Tibial nerve (tissue), 4 donors: ENCODE measurements around the gene BCL2A1. TPM values are rescaled to one million over a fixed set of nuclear protein-coding genes. Genes with fewer than 3 reads are reported as not detected.
"Not testable (repeated sequence)": the region's sequence is repeated elsewhere in the genome, so short reads cannot be mapped to it uniquely, and the experiment has no call there.

Source experiments
- DNase-seq, 2 donors: peaks; one replicate each; pipeline ENCODE4 v3.0.0-alpha.2; 2019; ENCODE audit warnings: low spot score in 2 of 2
- H3K27ac ChIP-seq, 4 donors: fragments of 200-600 bp; sonication (generic) in 3 of 4; one replicate each; pipeline ENCODE4 v1.5.1; 2017 to 2019; ENCODE audit warnings: mild to moderate bottlenecking in 1 of 4
- H3K27me3 ChIP-seq, 2 donors: fragments of 200-600 bp; sonication (generic) in 1 of 2; one replicate each; pipeline versions ENCODE4 v1.5.1 to v1.6.0; 2017 to 2019
- H3K36me3 ChIP-seq, 3 donors: fragments of 200-600 bp; sonication (generic); one replicate each; pipeline ENCODE4 v1.5.1; 2018 to 2019
- H3K4me1 ChIP-seq, 4 donors: fragments of 200-600 bp; sonication (generic) in 3 of 4; one replicate each; pipeline ENCODE4 v1.5.1; 2017 to 2019
- H3K4me3 ChIP-seq, 4 donors: fragments of 200-600 bp; sonication (generic) in 3 of 4; one replicate each; pipeline ENCODE4 v1.5.1; 2017 to 2019; ENCODE audit warnings: mild to moderate bottlenecking in 1 of 4, moderate library complexity in 1 of 4
- H3K9me3 ChIP-seq, 4 donors: fragments of 200-600 bp; sonication (generic) in 3 of 4; one replicate each; pipeline ENCODE4 v1.5.1; 2017 to 2019
- EP300 ChIP-seq, 2 donors: sonication (generic); formaldehyde crosslinking; IDR thresholded peaks; one replicate each; pipeline ENCODE4 v1.6.1; 2017; ENCODE audit warnings: antibody characterized with exemption in 2 of 2, mild to moderate bottlenecking in 1 of 2
- POLR2A ChIP-seq, 2 donors: fragments of 450-650 bp; IDR thresholded peaks; one replicate each; pipeline ENCODE4 v1.6.1; 2017; ENCODE audit warnings: antibody characterized with exemption in 2 of 2, mild to moderate bottlenecking in 2 of 2, moderate library complexity in 2 of 2
- WGBS, 2 donors: methylation state at CpG; one replicate each; pipeline ENCODE4 v1.1.5; 2018; 5-methylcytosine and 5-hydroxymethylcytosine counted together
- total RNA-seq, 4 donors: library from RNA; depleted of rRNA; stranded (reverse); fragments of >200 nt; gene quantifications; one replicate each; pipeline ENCODE4 v1.1.0, GENCODE V29; 2016
- TF ChIP-seq, protein P1 (sequence below), 5 experiments: fragments of 200-600 bp in 3 of 5; fragments of 450-650 bp in 2 of 5; sonication (generic) in 3 of 5; IDR thresholded peaks; one replicate each; pipeline ENCODE4 v1.5.1; 2016 to 2019; ENCODE audit warnings: antibody characterized with exemption in 5 of 5, mild to moderate bottlenecking in 3 of 5, moderate library complexity in 2 of 5

BCL2A1 gene
- total RNA-seq, 4 donors from 2014 or later: 0.59 to 2.1 (median 1.3) TPM; not detected in 1

DNA sequence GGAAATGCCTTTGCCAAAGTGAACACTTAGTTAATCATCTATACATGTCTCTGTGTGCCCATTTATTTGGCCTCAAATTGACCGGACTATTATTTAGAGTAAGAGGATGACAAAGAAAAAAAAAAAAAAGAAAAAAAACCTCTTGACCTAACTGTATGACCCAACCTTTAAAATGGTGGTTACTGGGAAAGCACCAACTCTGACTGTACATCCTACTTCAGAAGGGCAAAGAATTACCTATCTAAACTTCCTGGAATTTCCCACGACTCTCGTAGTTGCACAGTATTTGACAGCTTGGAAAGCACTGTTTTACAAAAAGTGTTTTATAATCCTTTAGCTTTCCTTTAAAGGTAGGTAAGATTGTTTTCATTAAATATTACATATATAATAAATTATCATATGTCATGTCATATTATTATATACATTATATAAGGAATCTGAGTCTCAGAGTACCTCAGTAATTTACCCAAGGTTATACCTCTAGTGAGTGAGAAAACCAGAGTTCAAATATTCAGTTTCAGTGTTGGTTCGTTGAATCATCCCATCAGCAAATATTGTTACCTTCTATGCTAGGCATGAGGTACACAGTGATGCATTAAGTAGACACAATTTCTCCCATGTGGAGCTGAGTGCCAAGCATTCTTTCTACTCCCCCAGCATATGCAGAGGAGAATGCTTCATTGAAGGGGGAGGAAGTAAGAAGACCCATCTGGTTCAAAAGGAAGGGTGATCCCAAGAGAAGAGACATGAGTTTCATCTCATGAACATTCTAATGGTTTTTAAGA lies 5.0 kb downstream of the BCL2A1 start:
- Histone ChIP-seq H3K36me3 (no peaks in the 10 kb centered on the region), H3K27me3 (no peaks in the 10 kb centered on the region), H3K4me3 (no peak overlapping the region), H3K4me1 (peaks cover 0 to 9% (median 0%) of the 10 kb centered on the region in 4 donors), H3K9me3 (no peaks in the 10 kb centered on the region), H3K27ac (no peak overlapping the region)
- 80 to 84% methylated on average over 4 of the region's 4 CpGs for WGBS, 2 donors
- TF ChIP-seq POLR2A (IDR thresholded peaks at IDR 0.05) (no peak), EP300 (IDR thresholded peaks at IDR 0.05) (no peak)
- TF ChIP-seq, protein P1, sequence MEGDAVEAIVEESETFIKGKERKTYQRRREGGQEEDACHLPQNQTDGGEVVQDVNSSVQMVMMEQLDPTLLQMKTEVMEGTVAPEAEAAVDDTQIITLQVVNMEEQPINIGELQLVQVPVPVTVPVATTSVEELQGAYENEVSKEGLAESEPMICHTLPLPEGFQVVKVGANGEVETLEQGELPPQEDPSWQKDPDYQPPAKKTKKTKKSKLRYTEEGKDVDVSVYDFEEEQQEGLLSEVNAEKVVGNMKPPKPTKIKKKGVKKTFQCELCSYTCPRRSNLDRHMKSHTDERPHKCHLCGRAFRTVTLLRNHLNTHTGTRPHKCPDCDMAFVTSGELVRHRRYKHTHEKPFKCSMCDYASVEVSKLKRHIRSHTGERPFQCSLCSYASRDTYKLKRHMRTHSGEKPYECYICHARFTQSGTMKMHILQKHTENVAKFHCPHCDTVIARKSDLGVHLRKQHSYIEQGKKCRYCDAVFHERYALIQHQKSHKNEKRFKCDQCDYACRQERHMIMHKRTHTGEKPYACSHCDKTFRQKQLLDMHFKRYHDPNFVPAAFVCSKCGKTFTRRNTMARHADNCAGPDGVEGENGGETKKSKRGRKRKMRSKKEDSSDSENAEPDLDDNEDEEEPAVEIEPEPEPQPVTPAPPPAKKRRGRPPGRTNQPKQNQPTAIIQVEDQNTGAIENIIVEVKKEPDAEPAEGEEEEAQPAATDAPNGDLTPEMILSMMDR (IDR thresholded peaks at IDR 0.05): no peak
- DNase-seq: no peak

DNA sequence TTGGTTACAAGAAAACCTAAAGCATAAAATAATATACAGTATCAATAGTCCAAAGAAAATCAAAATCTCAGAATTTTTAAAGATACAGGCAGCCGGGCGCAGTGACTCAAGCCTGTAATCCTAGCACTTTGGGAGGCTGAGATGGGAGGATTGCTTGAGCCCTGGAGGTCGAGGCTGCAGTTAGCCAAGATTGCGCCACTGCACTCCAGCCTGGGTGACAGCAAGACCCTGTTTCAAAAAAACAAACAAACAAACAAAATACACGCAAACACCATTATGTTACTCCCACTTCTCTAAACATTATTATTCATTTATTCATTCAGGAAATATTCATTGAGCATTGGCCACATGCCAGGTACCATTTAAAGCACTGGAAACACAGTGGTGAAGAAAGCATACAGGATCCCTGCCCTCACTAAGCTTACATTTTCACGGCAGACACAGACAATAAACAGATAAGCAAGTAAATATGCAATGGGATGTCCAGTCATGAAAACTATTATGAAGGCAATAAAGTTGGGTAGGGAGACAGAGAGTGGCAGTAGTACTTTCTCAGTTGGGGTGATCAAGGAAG lies 6.7 kb downstream of the BCL2A1 start:
- no peak for DNase-seq
- Histone ChIP-seq H3K36me3 (no peaks in the 10 kb centered on the region), H3K4me3 (no peak overlapping the region), H3K9me3 (no peaks in the 10 kb centered on the region), H3K4me1 (no peaks in the 10 kb centered on the region), H3K27ac (no peak overlapping the region), H3K27me3 (no peaks in the 10 kb centered on the region)
- TF ChIP-seq, protein P1 (IDR thresholded peaks at IDR 0.05): no peak
- TF ChIP-seq EP300 (IDR thresholded peaks at IDR 0.05) (no peak), POLR2A (IDR thresholded peaks at IDR 0.05) (no peak)
- WGBS, 2 donors: 86 to 88% methylated on average over 6 of the region's 6 CpGs

DNA sequence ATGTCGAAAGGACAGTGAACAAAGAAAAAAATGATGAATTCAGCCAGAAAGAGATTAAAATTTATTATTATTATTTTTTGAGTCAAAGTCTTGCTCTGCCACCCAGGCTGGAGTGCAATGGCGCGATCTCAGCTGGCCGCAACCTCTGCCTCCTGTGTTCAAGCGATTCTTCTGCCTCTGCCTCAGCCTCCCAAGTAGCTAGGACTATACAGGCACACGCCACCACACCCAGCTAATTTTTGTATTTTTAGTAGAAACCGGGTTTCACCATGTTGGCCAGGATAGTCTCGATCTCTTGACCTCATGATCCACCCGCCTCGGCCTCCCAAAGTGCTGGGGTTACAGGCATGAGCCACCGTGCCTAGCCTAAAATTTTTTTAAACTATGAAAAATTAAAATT lies 8.1 kb downstream of the BCL2A1 start:
- H3K27ac ChIP-seq, H3K4me1 ChIP-seq, H3K27me3 ChIP-seq, H3K9me3 ChIP-seq, DNase-seq, H3K36me3 ChIP-seq, H3K4me3 ChIP-seq: not testable (repeated sequence)
- WGBS, 2 donors: 91% methylated on average over 11 of the region's 11 CpGs

DNA sequence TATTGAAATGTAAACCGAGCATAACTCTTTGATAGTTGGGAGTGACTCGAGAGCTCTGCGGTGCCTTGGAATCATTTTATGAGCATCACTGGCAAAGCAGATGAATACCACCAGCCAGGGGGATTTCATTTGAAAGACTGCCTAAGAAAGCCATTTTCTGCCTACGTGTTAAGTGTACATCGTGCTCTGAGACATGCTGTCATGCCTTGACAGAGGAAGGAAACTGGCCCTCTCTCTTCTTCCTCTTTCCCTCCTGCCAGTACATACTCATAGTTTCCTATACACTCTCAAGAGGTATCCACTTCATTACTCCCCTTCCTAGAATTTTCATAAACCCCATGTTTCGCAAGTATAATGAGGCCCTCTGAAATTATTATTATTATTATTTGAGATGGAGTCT lies 8.8 kb downstream of the BCL2A1 start:
- DNase-seq: no peak
- Histone ChIP-seq H3K36me3 (no peaks in the 10 kb centered on the region), H3K4me3 (no peak overlapping the region), H3K27me3 (no peaks in the 10 kb centered on the region), H3K4me1 (no peaks in the 10 kb centered on the region), H3K27ac (no peak overlapping the region), H3K9me3 (no peaks in the 10 kb centered on the region)
- TF ChIP-seq, protein P1 (IDR thresholded peaks at IDR 0.05): no peak
- TF ChIP-seq POLR2A (IDR thresholded peaks at IDR 0.05) (no peak), EP300 (IDR thresholded peaks at IDR 0.05) (no peak)
- 77 to 86% methylated on average over 6 of the region's 6 CpGs for WGBS, 2 donors

DNA sequence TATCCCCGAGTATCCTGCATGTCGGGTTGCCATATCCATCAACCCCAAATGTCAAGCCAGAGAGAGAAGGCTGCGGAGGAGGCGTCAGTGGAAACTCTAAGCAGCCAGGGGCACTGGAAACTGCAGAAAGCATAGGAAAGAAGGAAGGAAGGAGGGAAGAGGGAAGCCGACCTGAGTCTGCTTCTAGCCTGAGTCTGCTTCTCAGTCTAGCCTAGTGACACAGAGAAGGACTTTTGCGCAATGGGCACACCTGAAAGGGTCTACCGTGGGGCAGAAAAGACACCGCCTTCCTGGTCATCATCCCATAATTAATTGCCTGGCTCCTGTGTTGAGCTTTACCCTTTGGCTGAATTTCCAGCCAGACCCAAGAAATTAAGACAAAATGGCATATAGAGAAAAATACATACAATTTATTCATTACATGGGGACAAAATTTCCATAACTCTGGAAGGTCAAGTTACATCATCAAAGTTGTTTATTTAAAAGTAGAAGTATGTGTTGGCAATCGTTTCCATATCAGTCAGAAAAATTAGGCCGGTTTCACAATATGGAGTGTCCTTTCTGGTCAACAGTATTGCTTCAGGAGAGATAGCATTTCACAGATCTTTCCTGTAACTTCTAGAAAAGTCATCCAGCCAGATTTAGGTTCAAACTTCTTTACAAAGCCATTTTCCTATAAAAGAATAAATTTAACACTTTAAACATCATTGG lies 10.3 kb downstream of the BCL2A1 start:
- Histone ChIP-seq H3K9me3 (no peaks in the 10 kb centered on the region), H3K4me1 (no peaks in the 10 kb centered on the region), H3K36me3 (no peaks in the 10 kb centered on the region), H3K4me3 (no peak overlapping the region), H3K27ac (no peak overlapping the region), H3K27me3 (no peaks in the 10 kb centered on the region)
- DNase-seq: no peak
- 81% methylated on average over 10 of the region's 10 CpGs for WGBS, 2 donors
- TF ChIP-seq, protein P1 (IDR thresholded peaks at IDR 0.05): no peak
- no peak for TF ChIP-seq EP300 (IDR thresholded peaks at IDR 0.05)
- no peak for TF ChIP-seq POLR2A (IDR thresholded peaks at IDR 0.05)
